Astrocyte (in vitro differentiated cells and primary cell): Measurements from ENCODE around the gene CLMN. TPM values are rescaled to one million over a fixed set of nuclear protein-coding genes. Genes with fewer than 3 reads are reported as not detected.

Source experiments
- DNase-seq: peaks from one replicate; pipeline ENCODE4 v3.0.0-alpha.2; 2010; ENCODE audit warnings: low read depth
- FAIRE-seq: peaks from 2 replicates; lab custom pipeline; 2011; peaks lifted over from hg19 to GRCh38; lab: Jason Lieb, UNC
- H2AFZ ChIP-seq: 2 replicates; pipeline ENCODE4 v1.6.0; 2012; ENCODE audit warnings: low read depth, low read length, inconsistent platforms
- H3K27ac ChIP-seq: 2 replicates; pipeline ENCODE4 v1.5.1; 2011; ENCODE audit warnings: low read depth, low read length, inconsistent platforms
- H3K27me3 ChIP-seq: 2 replicates; pipeline ENCODE4 v1.6.0; 2011; ENCODE audit warnings: low read length, inconsistent platforms; ENCODE audit not compliant: insufficient read depth
- H3K36me3 ChIP-seq: 2 replicates; pipeline ENCODE4 v1.5.1; 2011; ENCODE audit warnings: low read length, inconsistent platforms; ENCODE audit not compliant: insufficient read depth
- H3K4me1 ChIP-seq: 2 replicates; pipeline ENCODE4 v1.5.1; 2011; ENCODE audit warnings: low read length, inconsistent platforms; ENCODE audit not compliant: insufficient read depth
- H3K4me2 ChIP-seq: 2 replicates; pipeline ENCODE4 v1.6.0; 2012; ENCODE audit warnings: low read length, inconsistent platforms
- H3K4me3 ChIP-seq: 2 replicates; pipeline ENCODE4 v1.5.1; 2011; ENCODE audit warnings: low read depth, mild to moderate bottlenecking, low read length, inconsistent platforms; ENCODE audit not compliant: insufficient read depth
- H3K79me2 ChIP-seq: 2 replicates; pipeline ENCODE4 v1.6.0; 2012; ENCODE audit warnings: mild to moderate bottlenecking, low read length, inconsistent platforms; ENCODE audit not compliant: insufficient read depth
- H3K9ac ChIP-seq: 2 replicates; pipeline ENCODE4 v1.6.0; 2012; ENCODE audit warnings: mild to moderate bottlenecking, low read length, inconsistent platforms
- H3K9me3 ChIP-seq: 2 replicates; pipeline ENCODE4 v1.5.1; 2012; ENCODE audit warnings: low read depth, mild to moderate bottlenecking, low read length, inconsistent platforms; ENCODE audit not compliant: insufficient read depth
- H4K20me1 ChIP-seq: 2 replicates; pipeline ENCODE4 v1.6.0; 2012; ENCODE audit warnings: low read length, inconsistent platforms; ENCODE audit not compliant: insufficient read depth
- H3K27ac Mint-ChIP-seq: one replicate; pipeline ENCODE4 v1.8.0; 2021; ENCODE audit warnings: mild to moderate bottlenecking, mixed read lengths; ENCODE audit not compliant: unreplicated experiment
- H3K27me3 Mint-ChIP-seq: one replicate; pipeline ENCODE4 v1.8.0; 2021; ENCODE audit warnings: low read depth, mixed read lengths; ENCODE audit not compliant: unreplicated experiment
- H3K36me3 Mint-ChIP-seq: one replicate; pipeline ENCODE4 v1.8.0; 2021; ENCODE audit warnings: low read depth, mixed read lengths; ENCODE audit not compliant: unreplicated experiment
- H3K4me1 Mint-ChIP-seq: one replicate; pipeline ENCODE4 v1.8.0; 2021; ENCODE audit warnings: low read depth, mixed read lengths; ENCODE audit not compliant: unreplicated experiment
- H3K4me3 Mint-ChIP-seq: one replicate; pipeline ENCODE4 v1.8.0; 2021; ENCODE audit warnings: mild to moderate bottlenecking, moderate library complexity, mixed read lengths; ENCODE audit not compliant: unreplicated experiment
- H3K9me3 Mint-ChIP-seq: one replicate; pipeline ENCODE4 v1.8.0; 2021; ENCODE audit warnings: mild to moderate bottlenecking, mixed read lengths; ENCODE audit not compliant: unreplicated experiment
- CTCF ChIP-seq: IDR thresholded peaks from 2 replicates; pipeline ENCODE4 v1.5.1; 2011; ENCODE audit warnings: low read depth, mild to moderate bottlenecking, inconsistent platforms, low read length, moderate library complexity; ENCODE audit not compliant: insufficient read depth
- EZH2 ChIP-seq: IDR thresholded peaks from 2 replicates; pipeline ENCODE4 v1.6.1; 2012; ENCODE audit warnings: mild to moderate bottlenecking, low read length, inconsistent platforms; ENCODE audit not compliant: insufficient read depth
- total RNA-seq: library from RNA; stranded (reverse); gene quantifications from 2 replicates; pipeline ENCODE4 v1.2.1, GENCODE V29; 2021

Gene CLMN
- total RNA-seq, 1 donor from 2014 or later, result 14.0 TPM

- no peak for FAIRE-seq
- H3K4me1 Mint-ChIP-seq, result peaks cover 27% of the 10 kb centered on the region
Observed at GRCh38 chr14:95313707-95314106, 6.0 kb downstream of the CLMN start.

GRCh38 chr14:95313190-95313589 lies 6.5 kb downstream of the CLMN start:
- H3K27me3 Mint-ChIP-seq, result peaks cover 12% of the 10 kb centered on the region
- H3K36me3 Mint-ChIP-seq, result peaks cover 6% of the 10 kb centered on the region
- Histone ChIP-seq H3K27ac (no peak overlapping the region), H3K27me3 (no peaks in the 10 kb centered on the region), H3K4me1 (peaks cover 5% of the 10 kb centered on the region), H4K20me1 (no peaks in the 10 kb centered on the region), H3K4me2 (no peak overlapping the region), H2AFZ (no peak overlapping the region), H3K9ac (no peak overlapping the region), H3K9me3 (no peaks in the 10 kb centered on the region), H3K79me2 (no peaks in the 10 kb centered on the region), H3K36me3 (no peaks in the 10 kb centered on the region), H3K4me3 (no peak overlapping the region)
- no peak for FAIRE-seq
- peaks cover 5% of the 10 kb centered on the region for H3K9me3 Mint-ChIP-seq
- H3K27ac Mint-ChIP-seq, result no peak overlapping the region
- TF ChIP-seq CTCF, result no peak
- no peak for TF ChIP-seq EZH2
- peaks cover 27% of the 10 kb centered on the region for H3K4me1 Mint-ChIP-seq
- DNase-seq, result no peak
- no peak overlapping the region for H3K4me3 Mint-ChIP-seq

More at GRCh38 chr14:95313707-95314106, 6.0 kb downstream of the CLMN start:
- Histone ChIP-seq H2AFZ (no peak overlapping the region), H3K27me3 (no peaks in the 10 kb centered on the region), H3K4me2 (no peak overlapping the region), H3K36me3 (no peaks in the 10 kb centered on the region), H3K79me2 (no peaks in the 10 kb centered on the region), H3K4me3 (no peak overlapping the region), H3K4me1 (peaks cover 5% of the 10 kb centered on the region), H3K9ac (no peak overlapping the region), H3K9me3 (no peaks in the 10 kb centered on the region), H4K20me1 (no peaks in the 10 kb centered on the region), H3K27ac (no peak overlapping the region)
- H3K4me3 Mint-ChIP-seq, result peak overlapping the region; percentile 24
- no peak for TF ChIP-seq EZH2
- no peak for TF ChIP-seq CTCF
- DNase-seq, result no peak
- no peak overlapping the region for H3K27ac Mint-ChIP-seq
- peaks cover 3% of the 10 kb centered on the region for H3K9me3 Mint-ChIP-seq
- peaks cover 12% of the 10 kb centered on the region for H3K27me3 Mint-ChIP-seq
- peaks cover 6% of the 10 kb centered on the region for H3K36me3 Mint-ChIP-seq

- Mint-ChIP-seq H3K27me3 (peaks cover 12% of the 10 kb centered on the region), H3K36me3 (peaks cover 6% of the 10 kb centered on the region), H3K9me3 (peaks cover 7% of the 10 kb centered on the region), H3K4me1 (peaks cover 27% of the 10 kb centered on the region), H3K4me3 (no peak overlapping the region), H3K27ac (peak overlapping the region; percentile 41)
- TF ChIP-seq EZH2, result no peak
- no peak for TF ChIP-seq CTCF
- no peak overlapping the region for H3K4me2 ChIP-seq
- H2AFZ ChIP-seq, result no peak overlapping the region
- H3K4me3 ChIP-seq, result no peak overlapping the region
- H4K20me1 ChIP-seq, result no peaks in the 10 kb centered on the region
- H3K27me3 ChIP-seq, result no peaks in the 10 kb centered on the region
- no peaks in the 10 kb centered on the region for H3K9me3 ChIP-seq
- no peak for FAIRE-seq
- peaks cover 5% of the 10 kb centered on the region for H3K4me1 ChIP-seq
- no peak for DNase-seq
- H3K27ac ChIP-seq, result no peak overlapping the region
- H3K9ac ChIP-seq, result no peak overlapping the region
- no peaks in the 10 kb centered on the region for H3K79me2 ChIP-seq
- H3K36me3 ChIP-seq, result no peaks in the 10 kb centered on the region
Observed at GRCh38 chr14:95312311-95312710, 7.4 kb downstream of the CLMN start.
